B cell (primary cell): Measurements from ENCODE around the gene RSPH10B2.
"Not testable (repeated sequence)": the region's sequence is repeated elsewhere in the genome, so short reads cannot be mapped to it uniquely, and the experiment has no call there.

Experiments
- EZH2 ChIP-seq: IDR thresholded peaks from 2 replicates; pipeline ENCODE4 v1.6.1; 2012; ENCODE audit warnings: borderline replicate concordance, low read depth, mild to moderate bottlenecking, moderate library complexity, low read length; ENCODE audit not compliant: insufficient read depth, poor library complexity, severe bottlenecking
- TF ChIP-seq, protein P1 (sequence below): fragments of 200-600 bp; IDR thresholded peaks from one replicate; pipeline ENCODE4 v1.8.0; 2022; ENCODE audit warnings: antibody characterized with exemption, mild to moderate bottlenecking

- TF ChIP-seq, protein P1, sequence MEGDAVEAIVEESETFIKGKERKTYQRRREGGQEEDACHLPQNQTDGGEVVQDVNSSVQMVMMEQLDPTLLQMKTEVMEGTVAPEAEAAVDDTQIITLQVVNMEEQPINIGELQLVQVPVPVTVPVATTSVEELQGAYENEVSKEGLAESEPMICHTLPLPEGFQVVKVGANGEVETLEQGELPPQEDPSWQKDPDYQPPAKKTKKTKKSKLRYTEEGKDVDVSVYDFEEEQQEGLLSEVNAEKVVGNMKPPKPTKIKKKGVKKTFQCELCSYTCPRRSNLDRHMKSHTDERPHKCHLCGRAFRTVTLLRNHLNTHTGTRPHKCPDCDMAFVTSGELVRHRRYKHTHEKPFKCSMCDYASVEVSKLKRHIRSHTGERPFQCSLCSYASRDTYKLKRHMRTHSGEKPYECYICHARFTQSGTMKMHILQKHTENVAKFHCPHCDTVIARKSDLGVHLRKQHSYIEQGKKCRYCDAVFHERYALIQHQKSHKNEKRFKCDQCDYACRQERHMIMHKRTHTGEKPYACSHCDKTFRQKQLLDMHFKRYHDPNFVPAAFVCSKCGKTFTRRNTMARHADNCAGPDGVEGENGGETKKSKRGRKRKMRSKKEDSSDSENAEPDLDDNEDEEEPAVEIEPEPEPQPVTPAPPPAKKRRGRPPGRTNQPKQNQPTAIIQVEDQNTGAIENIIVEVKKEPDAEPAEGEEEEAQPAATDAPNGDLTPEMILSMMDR: not testable (repeated sequence)
- TF ChIP-seq EZH2: not testable (repeated sequence)
These were observed 27.6 kb upstream of the RSPH10B2 start for GRCh38 chr7:6726341-6726740.
